GM21381 (cell line): ENCODE results near the gene RNF115.
"Not testable (repeated sequence)": the region's sequence is repeated elsewhere in the genome, so short reads cannot be mapped to it uniquely, and the experiment has no call there.

Experiments
- ATAC-seq: cut with Tn5 transposase; IDR thresholded peaks from one replicate; pipeline ENCODE4 v1.9.1; 2021; ENCODE audit warnings: mild to moderate bottlenecking, moderate library complexity; ENCODE audit not compliant: unreplicated experiment

The RNF115 gene

DNA sequence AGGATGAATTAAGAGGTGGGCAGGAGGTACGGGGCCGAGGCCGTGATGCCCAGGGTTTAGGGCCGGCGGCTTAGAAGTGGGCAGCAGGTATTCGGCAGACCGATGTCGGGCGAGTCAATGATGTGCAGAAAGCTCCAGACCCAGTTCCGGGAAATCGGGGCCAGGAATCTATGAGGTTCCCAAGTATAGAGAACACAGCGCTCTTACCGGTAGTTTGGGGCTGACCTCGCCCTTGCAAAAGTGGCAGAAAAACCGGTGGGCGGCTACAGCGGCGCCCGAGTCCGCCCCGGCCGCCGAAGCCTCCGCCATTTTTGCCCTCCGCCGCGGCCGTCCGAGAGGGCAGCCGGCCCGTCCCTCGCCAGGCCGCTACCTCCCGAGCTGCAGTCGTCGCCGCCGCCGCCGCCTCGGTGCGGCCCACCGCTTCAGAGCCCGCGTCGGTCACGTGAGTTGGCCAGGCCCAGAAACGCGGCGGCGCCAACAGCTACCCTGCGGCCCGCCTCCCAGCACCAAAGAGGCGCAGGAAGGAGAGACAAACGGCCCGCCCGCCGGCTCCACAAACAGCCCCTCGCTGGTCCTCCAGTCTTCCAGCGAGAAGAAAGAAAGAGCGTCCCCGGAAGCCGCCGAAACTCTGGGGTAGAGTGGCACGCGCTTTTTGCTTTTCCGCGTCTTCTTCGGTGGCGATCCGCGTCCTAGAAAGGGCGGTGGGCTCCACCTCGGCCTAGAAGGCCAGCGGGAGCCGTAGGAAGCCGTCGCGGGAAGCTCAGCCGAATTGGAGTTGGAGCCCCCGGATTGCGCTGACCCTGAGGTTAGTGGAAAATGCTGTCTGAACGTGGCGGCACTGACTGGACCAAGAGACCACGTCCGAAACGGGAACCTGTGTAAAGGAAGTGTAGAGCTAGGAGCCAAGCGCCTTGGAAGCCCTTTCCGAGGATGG is at the start of gene RNF115, which contains the start of gene POLR3C:
RNF115 (minus strand) TSS at position 531 of the 934 bp plus-strand sequence; CDS start at position 309, 222 bp downstream.
POLR3C (plus strand) TSS at position 636 of the 934 bp plus-strand sequence. CDS start 1,577 bp downstream, outside the sequence.
- ATAC-seq: peak; percentile 88

DNA sequence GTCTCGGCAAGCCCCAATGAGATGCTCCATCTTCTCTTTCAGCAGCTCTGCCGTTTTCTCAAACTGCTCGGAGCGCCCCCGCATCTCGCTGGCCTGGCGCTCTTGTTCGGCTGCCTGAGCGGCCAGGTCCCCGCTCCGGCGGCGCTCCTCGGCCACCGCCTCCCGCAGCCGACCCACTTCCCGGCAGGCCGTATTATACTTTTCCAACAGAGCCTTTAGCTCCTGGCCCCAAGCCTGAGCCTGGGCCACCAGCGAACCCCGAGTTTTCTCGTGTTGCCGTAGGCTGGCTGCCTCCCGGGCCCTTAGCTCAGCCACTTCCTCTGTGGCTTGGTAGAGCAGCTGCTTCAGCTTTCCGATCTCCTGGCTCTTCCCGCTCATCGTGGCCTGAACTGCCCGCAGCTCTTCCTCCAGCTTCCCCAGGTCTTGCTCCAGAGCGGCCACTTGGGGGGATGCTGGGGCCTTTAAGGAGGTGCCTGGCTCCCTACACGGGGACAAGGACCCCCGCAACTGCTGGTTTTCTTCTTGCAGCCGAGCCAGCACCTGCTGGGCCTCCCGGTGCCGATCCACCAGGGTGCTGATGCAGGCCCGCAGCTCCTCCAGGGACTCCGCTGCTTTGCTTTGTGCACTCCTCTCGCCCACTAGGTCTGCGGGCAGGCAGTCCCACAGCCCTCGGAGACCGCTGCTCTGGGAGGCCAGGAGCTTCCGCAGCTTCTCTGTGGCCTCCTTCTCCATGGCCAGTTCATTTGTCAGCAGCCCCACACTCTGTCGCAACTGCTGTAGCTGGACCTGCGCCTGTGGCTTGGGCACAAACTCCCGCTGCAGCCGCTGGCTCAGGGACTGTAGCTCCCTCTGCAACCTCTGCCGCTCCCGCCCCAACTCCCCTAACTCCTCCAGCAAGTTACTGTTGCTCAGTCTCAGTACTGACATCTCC is 48.4 kb upstream of the RNF115 start:
- ATAC-seq: no peak

DNA sequence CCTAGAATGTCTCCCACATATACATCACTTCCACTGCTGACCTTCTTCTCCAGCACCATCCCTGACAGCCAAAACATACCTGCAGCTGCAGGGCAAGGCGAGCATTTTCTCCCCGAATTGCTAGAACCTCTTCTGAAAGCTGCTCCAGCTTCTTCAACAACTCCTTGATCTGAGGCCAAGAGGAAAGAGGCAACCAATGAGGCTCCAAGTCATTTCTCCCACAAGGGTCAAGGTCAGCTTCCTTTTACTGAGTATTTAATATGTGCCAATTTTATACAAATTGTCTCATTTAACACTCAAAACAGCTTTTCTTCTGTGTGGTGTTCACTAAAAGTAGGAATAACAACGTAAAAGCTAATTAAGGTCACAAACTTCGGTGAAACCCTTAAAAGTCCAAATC is 44.3 kb upstream of the RNF115 start:
- no peak for ATAC-seq

DNA sequence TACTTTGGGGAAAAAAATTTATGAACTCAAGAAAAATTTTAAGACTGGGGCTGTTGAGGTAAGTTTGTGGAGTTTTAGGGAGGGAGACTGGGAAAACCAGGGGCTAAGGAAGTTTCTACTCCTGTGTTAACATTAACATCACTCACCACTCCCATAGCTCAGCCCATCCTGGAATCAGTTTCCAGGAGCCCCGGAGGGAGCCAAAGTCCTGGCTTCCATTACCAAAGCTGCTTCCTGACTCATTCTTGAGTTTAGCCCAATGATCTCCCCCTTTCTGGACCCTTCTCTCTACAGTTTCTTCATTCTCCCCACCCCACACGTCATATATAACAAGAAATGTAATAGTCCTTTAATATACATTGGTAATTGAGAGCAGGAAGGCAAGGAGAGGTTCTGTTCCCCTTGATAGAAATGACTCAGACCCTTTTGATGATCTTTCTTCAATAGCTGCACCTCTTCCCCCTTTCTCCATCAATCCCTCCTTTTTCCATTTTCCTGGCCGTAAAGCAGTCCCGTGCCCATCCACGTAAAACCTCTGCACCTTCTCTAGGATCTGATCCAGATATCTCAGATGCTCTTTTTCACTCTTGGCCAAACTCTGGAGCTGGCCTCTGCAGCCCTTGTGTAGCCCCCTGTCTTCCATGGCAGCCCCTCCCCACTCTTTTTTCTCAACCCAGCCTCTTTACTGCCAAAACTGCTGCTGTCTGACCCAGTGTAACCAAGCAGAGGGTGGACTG is 39.6 kb upstream of the RNF115 start:
- no peak for ATAC-seq

DNA sequence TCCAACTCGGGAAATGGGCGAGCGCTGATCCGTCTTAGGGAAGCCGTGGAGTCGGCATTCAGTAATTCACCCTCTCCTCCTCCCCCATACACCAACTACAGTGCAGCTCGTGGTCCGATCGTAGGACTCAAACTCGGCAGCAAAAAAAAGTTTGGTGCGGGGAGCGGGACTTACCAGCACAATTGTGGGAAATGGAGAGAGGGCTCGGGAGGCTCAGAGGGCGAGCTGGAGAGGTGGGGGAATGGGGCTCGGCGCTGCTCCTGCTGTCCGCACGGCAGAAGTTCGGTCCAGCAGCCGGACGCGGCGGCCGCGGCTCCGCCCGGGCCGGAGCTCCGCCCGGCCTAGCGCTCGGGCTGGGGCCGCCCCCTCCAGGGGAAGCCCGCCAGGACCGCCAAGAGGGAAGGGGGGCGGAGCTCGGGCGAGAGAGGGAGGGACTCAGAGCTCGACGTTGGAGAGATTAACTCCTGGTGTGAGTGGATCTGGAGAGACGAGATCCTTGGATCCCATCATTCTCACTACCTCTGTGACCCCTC is 35.7 kb upstream of the RNF115 start:
- ATAC-seq: peak; percentile 69

DNA sequence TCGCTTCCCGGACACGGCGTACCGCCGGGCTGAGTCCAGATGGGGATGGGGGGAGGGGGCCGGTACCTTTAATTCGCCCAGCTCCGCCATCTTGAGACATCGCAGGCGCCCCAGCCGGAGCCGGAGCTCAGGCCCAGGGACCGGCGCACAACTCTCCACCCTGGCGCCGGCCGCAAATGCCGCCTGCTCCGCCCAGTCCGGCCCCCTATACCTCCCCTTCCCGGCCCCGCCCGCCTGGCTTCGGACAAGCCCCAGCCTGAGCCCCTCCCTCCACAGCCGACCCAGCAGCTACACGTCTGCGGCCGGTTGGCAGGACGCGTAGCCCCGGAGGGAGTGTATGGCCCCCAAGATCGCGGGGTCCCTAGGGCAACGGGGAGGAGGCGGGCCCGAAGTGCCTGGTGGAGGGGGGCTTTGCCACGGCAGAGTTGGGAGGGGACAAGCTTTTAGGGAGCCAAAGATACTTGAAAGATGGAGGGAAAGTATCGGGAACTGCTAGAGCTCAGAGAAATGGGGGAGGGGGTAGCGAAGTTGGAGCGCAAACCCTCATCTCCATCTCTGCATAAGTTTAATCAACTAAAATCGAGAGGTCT is 35.1 kb upstream of the RNF115 start, which contains the start of gene PIAS3:
PIAS3 (minus strand) TSS at position 181 of the 590 bp plus-strand sequence; CDS start at position 90, 91 bp downstream.
- peak; percentile 83 for ATAC-seq

DNA sequence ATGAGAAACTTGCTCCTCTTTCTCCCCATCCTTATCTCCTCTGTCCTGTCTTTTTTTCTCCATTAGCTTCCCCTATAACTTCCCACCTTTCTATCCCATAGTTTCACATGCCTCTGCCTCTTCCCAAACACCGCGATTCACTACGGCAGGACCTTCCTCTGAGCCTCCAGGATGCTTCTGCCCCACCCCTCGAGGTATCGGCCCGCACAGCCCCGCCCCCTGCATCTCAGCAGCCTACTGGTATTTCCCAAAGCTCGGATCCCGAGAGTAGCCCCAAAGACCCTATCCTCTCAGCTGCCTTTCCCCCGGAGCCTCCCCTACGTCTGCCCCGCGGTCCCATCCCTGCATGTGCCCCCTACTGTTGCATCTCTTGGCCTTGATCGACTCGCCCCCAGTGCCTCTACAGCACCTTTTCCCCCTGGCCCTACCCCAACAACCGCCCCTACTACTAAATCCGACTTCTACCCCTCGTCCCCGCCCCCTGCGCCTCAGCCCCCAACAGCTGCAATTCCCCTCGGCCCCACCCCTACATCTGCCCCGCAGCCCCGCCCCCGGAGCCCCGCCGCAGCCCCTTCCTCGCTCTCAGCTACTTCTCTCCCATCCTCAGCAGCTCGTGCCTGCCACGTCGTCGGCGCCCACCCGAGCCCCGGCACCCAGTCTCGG is 34.5 kb upstream of the RNF115 start:
- ATAC-seq: no peak

DNA sequence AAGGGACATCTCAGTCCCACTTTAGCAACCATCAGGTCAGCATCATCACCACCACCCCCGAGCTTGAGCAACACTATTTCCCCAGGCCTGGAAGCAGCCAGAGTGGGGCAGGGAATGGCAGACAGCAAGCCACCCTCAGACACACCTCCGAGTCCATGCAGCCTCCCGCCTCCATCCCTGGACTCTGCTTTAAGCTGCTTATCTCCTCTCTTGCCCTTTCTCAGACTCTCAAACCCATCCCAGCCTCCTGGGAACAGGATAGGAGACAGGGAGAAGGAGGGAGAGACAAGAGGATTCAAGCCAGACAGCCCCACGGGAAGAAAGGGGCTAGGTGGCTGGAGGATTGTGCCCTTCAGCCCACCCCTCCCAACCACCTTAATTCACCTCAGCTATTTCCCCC is 33.3 kb upstream of the RNF115 start:
- ATAC-seq: no peak

DNA sequence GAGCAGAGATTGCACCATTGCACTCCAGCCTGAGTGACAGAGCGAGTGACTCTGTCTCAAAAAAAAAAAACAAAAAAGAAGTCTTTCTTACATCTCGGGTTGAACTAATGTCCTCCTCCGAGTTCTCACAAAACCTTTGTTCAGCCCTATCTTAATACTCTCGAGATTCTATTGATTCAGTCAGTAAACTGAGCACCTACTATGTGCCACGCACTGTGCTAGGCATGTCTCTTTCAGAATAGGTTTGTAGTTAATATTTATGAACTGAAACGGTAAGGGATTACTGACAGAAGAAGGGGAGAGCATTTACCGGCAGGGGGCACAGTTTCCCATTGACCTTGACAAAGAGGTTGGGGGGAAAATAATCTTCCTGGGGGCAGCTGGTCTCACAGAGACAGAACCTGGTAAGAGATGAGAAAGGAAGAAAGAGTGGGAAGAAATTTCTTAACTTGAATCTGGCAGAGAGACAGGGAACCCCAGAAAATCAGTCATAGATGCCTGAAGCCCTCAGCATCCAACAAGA is 31.6 kb upstream of the RNF115 start:
- ATAC-seq: no peak

DNA sequence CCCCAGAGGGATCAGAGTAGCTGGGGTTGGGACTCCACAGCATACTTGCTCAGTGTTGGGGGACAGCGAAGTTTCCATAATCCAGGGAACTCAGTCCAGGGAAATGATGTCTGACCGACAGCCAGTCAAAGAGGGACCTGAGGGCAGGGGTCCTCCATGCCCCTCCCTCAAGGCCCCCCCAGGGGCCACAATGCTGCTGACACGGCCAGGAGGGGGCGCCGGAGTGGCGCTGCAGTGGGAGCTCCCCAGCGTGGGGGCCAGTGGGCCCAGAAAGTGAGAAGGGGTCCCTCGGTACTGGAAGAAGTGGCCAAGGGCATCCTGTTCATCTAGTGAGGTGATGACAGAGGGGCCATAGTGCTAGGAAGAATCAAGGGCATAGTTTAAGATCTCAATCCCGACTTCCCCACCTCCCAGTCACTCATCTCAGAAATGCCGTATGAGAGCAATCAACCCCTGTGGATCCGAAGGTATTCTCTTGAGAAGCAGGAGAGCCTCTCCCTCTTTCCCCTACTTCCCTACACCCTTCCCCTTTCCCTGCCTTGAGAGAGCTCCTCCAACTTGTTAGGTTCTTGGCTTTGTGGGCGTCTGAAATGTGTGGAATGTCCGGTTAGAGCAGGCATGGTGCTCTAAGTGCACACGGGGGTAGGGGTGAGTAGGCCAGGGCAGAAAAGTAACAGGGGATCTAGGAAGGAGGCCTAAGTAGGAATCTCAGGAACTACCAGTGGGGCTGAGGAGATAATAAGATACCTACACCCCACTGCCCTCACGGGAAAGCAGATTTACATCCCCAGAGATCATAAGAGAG is 25.7 kb upstream of the RNF115 start:
- ATAC-seq: no peak

DNA sequence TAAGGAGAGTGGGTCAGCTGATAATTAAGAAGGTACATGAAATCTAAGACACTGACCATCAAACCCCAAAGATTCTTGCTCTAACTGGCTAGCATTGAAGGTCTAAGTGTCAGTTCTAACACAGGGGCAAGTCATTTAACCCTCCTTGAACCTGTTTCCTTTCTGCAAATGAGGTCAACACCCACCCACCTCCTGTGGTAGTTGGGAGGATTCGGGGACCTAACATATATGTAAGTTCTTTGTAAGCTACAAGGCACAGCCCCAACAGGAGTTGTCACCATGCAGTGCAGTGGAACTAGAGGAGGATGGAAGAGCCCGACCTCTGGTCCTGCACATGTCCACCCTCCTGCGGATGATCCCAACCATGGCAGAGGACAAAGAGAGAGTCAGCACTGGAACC is 23.9 kb upstream of the RNF115 start:
- ATAC-seq: no peak

DNA sequence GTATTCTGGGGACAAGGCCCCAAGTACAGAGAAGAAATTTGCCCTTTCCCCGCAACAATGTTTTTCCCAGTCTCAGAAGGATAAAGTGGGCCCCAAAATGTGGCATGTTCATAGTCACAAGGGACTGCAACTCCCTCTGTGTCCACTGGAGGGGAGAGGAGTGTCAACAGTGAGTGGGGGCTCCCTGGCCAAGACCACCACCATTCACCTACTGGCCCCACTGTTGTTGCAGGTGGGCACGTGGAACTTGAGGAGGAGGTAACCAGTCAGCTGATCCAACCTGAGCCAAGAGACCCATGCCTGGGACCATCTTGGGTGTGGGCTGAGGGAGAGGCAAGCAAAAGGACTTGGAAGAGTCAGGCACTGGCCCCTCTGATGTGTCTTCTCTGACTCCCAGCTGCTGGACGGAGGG is 22.3 kb upstream of the RNF115 start:
- no peak for ATAC-seq

DNA sequence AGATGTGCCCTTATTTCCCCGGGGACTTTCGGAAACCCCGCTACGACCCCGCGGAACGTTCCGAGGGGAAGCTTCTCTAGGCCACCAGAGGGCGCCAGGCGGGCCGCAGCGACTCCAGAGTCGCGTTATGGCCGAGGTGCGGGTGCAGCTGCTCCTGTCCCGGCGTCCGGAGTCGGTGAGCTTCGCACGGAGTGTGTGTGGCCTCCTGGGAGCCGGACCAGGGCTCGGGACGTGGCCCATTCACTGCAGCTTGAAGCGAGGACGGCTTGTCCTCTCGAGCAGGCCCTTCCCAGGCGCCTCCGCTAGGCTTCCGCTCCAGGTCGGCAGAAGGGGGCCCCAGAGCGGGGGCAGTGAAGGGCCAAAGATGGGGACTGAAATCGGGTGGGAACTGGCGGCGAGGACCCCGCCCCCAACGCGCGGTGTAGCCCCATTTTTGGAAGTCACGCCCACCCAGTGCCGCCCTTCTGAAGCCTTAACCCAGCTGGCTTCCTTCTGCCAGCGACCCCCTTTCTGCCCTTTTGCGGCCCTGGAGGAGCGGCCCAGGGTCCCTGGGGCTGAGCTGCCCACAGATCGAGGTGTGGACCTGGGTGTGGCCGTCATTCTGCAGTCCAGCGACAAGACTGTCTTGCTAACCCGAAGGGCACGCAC is 21.7 kb upstream of the RNF115 start, which contains the start of gene NUDT17:
NUDT17 (plus strand) TSS at position 117 of the 648 bp plus-strand sequence; CDS start at position 128, 11 bp downstream.
- ATAC-seq: peak; percentile 61

DNA sequence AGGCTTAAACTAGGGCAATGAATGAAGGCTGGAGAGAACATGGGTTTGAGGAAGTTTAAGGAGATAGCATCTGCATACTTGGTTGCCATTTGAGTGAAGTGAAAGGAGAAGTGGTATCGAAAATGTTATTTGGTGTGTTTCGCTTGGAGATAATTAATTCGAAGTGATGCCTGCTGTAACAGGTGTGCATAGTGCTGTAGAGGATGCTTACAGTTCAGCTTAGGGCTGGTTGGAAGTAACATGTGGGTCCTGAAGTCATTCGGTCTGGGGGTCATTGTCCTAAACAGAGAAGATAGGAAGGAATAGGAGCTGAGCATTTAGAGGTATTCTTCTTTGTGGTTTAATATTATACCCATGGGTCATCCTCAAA is 21.2 kb upstream of the RNF115 start:
- ATAC-seq: peak; percentile 72

DNA sequence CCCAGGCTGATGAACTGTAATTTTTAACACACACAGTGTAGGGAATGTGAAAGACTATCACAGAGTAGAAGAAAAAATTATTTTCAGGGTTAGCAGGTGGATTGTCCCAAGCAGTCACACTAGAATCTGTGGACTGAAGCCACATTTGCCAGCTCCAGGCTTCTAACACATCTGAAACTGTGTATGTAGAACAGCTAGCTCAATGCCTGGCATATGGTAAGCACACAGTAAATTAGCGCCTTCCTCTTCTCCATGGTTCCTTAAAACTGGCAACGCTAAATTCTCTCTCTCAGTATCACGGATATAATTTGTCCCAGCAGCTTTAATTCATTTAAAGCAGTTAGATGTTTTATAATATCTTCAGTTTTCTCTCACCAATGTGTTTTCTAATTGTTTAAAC is 19.1 kb upstream of the RNF115 start:
- ATAC-seq: no peak

DNA sequence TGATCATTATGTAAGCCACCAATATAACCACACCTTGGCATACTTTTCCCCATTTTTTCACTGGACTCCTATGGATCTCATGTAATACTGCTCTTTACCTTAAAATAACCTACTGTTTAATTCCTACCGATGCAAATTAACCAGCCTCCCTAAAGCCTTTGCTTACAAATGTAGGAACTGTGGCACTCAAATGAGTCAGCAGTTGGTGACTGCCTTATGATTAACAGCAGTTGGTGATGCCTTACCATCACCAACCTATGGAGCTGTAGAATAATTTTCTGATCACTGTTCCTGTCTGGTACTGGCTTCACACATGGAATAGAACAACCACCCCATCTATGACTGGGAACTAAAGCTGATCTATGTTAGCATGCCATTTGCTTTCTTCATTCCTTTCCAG is 13.8 kb upstream of the RNF115 start:
- no peak for ATAC-seq

DNA sequence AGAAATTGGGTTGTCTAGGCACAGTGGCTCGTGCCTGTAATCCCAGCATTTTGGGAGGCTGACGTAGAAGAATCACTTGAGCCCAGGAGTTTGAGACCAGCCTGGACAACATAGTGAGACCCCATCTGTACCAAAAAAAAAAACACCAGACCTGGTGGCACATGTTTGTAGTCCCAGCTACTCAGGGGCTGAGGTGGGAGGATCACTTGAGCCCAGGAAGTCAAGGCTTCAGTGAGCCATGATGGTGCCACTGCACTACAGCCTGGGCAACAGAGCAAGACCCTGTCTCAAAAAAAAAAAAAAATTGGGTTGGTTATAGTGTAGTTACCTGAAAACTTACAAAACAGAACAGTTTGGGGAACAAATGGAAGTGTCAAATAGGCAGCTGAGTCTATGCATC is 6.9 kb upstream of the RNF115 start:
- not testable (repeated sequence) for ATAC-seq
